H1 (cell line): ENCODE measurements around the gene SKAP1. TPM values are rescaled to one million over a fixed set of nuclear protein-coding genes. Genes with fewer than 3 reads are reported as not detected.

Source experiments
- KDM1A ChIP-seq: fragments of 200-600, 300-600 bp; sonication (generic); IDR thresholded peaks from 2 replicates; pipeline ENCODE4 v1.7.1; 2016; ENCODE audit warnings: mild to moderate bottlenecking, low read length, borderline replicate concordance
- polyA plus RNA-seq, 7 experiments: library from polyadenylated mRNA; depleted of rRNA in 3 of 7; stranded (reverse) in 5 of 7; unstranded in 2 of 7; fragments of >200 nt in 5 of 7; fragments of 200-250 nt in 2 of 7; gene quantifications; 1 replicate in 5 of 7; 2 replicates in 1 of 7; 4 replicates in 1 of 7; pipeline versions ENCODE4 v1.2.1 to v1.2.3, GENCODE V29; 2011 to 2013; ENCODE audit warnings: missing spikeins in 2 of 7, mixed read lengths in 2 of 7
- total RNA-seq: library from RNA; stranded (reverse); fragmentation: NEBNext Ultra II Directional; extraction: Animal tissue kit (Norgen Biotek cat#: 25700); gene quantifications from 2 replicates; pipeline ENCODE4 v1.2.1, GENCODE V29; 2021

SKAP1 gene
- total and polyA plus RNA-seq, 2 of the 8 experiments (the other 6 are each of a cell fraction or from before 2014, with no cell fraction given): not detected

- peak; percentile 95 for TF ChIP-seq KDM1A
These were observed 269.6 kb downstream of the SKAP1 start (continued) for GRCh38 chr17:48160177-48161081.
